Heart right ventricle (tissue), 16 donors: ENCODE data around the gene PPP1R27. TPM values are rescaled to one million over a fixed set of nuclear protein-coding genes. Genes with fewer than 3 reads are reported as not detected.

Source experiments
- ATAC-seq, 8 donors: fragments of 200-7000 bp; cut with Tn5 transposase; one replicate each; pipeline ENCODE4 v1.9.1; 2020; ENCODE audit warnings: mild to moderate bottlenecking in 8 of 8, moderate library complexity in 8 of 8, moderate number of reproducible peaks in 1 of 8
- DNase-seq, 2 donors: peaks; one replicate each; pipeline ENCODE4 v3.0.0-alpha.2; 2020
- H3K27ac ChIP-seq, 10 donors: fragments of 200-600 bp; sonication (generic) in 2 of 10; one replicate each; pipeline versions ENCODE4 v1.5.0 to v1.8.0; 2020 to 2022; ENCODE audit warnings: mild to moderate bottlenecking in 3 of 10
- H3K27me3 ChIP-seq, 7 donors: fragments of 200-600 bp; one replicate each; pipeline ENCODE4 v1.8.0; 2021 to 2022; ENCODE audit warnings: mild to moderate bottlenecking in 2 of 7
- H3K36me3 ChIP-seq, 9 donors: fragments of 200-600 bp; sonication (generic) in 1 of 9; one replicate each; pipeline versions ENCODE4 v1.5.0 to v1.8.0; 2020 to 2022; ENCODE audit warnings: mild to moderate bottlenecking in 2 of 9
- H3K4me1 ChIP-seq, 9 donors: fragments of 200-600 bp; sonication (generic) in 1 of 9; one replicate each; pipeline versions ENCODE4 v1.5.0 to v1.8.0; 2020 to 2022; ENCODE audit warnings: mild to moderate bottlenecking in 4 of 9
- H3K4me3 ChIP-seq, 10 donors: fragments of 200-600 bp; sonication (generic) in 2 of 10; one replicate each; pipeline versions ENCODE4 v1.5.0 to v1.8.0; 2020 to 2022; ENCODE audit warnings: mild to moderate bottlenecking in 7 of 10, moderate library complexity in 2 of 10
- H3K9me3 ChIP-seq, 11 donors: fragments of 200-600 bp in 10 of 11; sonication (generic) in 2 of 11; one replicate each; pipeline versions ENCODE4 v1.5.0 to v1.8.0; 2013 to 2022; ENCODE audit warnings: mild to moderate bottlenecking in 2 of 11, control low read depth in 1 of 11, moderate library complexity in 1 of 11
- WGBS, 2 donors: extraction: QIAGEN DNeasy Blood & Tissue Kit; methylation state at CpG; one replicate each; pipeline ENCODE4 v1.1.7; 2013; ENCODE audit warnings: inconsistent platforms in 1 of 2; 5-methylcytosine and 5-hydroxymethylcytosine counted together
- intact Hi-C, 10 donors: fragments of 100-400 bp; cut with DNase I; formaldehyde crosslinking; loops; one replicate each; pipeline versions ENCODE4 v1.11.1 to v1.14.2; 2022
- polyA plus RNA-seq, 2 donors: library from polyadenylated mRNA; stranded (reverse); fragments of 200-250 nt; gene quantifications; one replicate each; pipeline ENCODE4 v1.2.3, GENCODE V29; 2013
- total RNA-seq, 10 donors: library from RNA; stranded (reverse); fragmentation: NEBNext Ultra II Directional in 3 of 10; extraction: Animal tissue kit (Norgen Biotek cat#: 25700) in 3 of 10; gene quantifications; one replicate each; pipeline versions ENCODE4 v1.2.1 to v1.2.4, GENCODE V29; 2021 to 2023
- TF ChIP-seq, protein P1 (sequence below), 9 donors: fragments of 200-600 bp; sonication (generic) in 2 of 9; IDR thresholded peaks; one replicate each; pipeline versions ENCODE4 v1.5.0 to v1.8.0; 2021 to 2022; ENCODE audit warnings: antibody characterized with exemption in 9 of 9, mild to moderate bottlenecking in 5 of 9, moderate library complexity in 1 of 9
- donor health status: Arrhythmogenic right ventricular cardiomyopathy.
- donor health status: ischemic (EF 13 %, LVEDD 7.1; RV severe dilation, severe dysfunction).
- donor health status: healthy with polysubstance abuse.
- donor health status: DM: no; HTN: yes; CAD: no.
- donor health status: DM: no; HTN: no; CAD: no.
- donor health status: ischemic (EF 25% LVEDD 6.9; RV normal size, moderate dysfunction).
- donor health status: ischemic (EF 25% LVEDD 5.7; RV mildly dilated, moderate dysfunction).
- donor health status: healthy.
- donor health status: DM: yes; HTN: yes; CAD: no.
- donor health status: Ischemic cardiomyopathy.
- donor health status: ischemic (EF 35%, LVEDD 5.7; RV mildly dilated, moderate dysfunction).
- donor health status: nonischemic (EF 11% LVEDD 7.7; RV severe dilation, severe dysfunction).
- donor health status: DM: yes; HTN: yes; CAD: no.
- donor health status: PGD.
- donor health status: ischemic (EF 29% LVEDD 5.4; RV normal size, mild dysfunction).
- donor health status: nonischemic (EF 23%, LVEDD 6.1; RV moderate dilation, normal function).

Gene PPP1R27
- total and polyA plus RNA-seq, 12 donors: 0.14 to 0.31 TPM; not detected in 10

DNA sequence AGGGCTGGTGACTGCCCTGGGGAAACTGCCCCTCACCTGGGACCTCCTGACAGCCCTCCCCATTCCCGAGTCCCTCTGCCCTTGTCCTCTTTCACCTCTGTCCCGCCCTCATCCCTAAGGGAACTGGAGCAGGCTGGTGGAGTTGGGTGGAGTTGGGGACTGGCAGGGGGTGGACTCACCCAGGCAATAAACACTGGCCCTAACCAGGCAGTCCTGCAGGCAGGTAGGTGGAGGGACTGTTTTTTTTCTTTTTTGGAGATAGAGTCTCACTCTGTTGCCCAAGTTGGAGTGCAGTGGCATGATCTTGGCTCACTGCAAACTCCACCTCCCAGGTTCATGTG lies 19.2 kb downstream of the PPP1R27 start:
- Histone ChIP-seq H3K9me3 (no peaks in the 10 kb centered on the region), H3K4me1 (no peaks in the 10 kb centered on the region), H3K4me3 (no peak overlapping the region), H3K27me3 (peaks cover 0 to 27% (median 11%) of the 10 kb centered on the region in 7 donors), H3K36me3 (no peaks in the 10 kb centered on the region), H3K27ac (no peak overlapping the region)
- intact Hi-C loops: no loop called here
- no peak for DNase-seq
- WGBS, 2 donors: 63 to 75% methylated on average over 2 of the region's 2 CpGs
- ATAC-seq: no peak
- TF ChIP-seq, protein P1, sequence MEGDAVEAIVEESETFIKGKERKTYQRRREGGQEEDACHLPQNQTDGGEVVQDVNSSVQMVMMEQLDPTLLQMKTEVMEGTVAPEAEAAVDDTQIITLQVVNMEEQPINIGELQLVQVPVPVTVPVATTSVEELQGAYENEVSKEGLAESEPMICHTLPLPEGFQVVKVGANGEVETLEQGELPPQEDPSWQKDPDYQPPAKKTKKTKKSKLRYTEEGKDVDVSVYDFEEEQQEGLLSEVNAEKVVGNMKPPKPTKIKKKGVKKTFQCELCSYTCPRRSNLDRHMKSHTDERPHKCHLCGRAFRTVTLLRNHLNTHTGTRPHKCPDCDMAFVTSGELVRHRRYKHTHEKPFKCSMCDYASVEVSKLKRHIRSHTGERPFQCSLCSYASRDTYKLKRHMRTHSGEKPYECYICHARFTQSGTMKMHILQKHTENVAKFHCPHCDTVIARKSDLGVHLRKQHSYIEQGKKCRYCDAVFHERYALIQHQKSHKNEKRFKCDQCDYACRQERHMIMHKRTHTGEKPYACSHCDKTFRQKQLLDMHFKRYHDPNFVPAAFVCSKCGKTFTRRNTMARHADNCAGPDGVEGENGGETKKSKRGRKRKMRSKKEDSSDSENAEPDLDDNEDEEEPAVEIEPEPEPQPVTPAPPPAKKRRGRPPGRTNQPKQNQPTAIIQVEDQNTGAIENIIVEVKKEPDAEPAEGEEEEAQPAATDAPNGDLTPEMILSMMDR (IDR thresholded peaks at IDR 0.05): no peak

DNA sequence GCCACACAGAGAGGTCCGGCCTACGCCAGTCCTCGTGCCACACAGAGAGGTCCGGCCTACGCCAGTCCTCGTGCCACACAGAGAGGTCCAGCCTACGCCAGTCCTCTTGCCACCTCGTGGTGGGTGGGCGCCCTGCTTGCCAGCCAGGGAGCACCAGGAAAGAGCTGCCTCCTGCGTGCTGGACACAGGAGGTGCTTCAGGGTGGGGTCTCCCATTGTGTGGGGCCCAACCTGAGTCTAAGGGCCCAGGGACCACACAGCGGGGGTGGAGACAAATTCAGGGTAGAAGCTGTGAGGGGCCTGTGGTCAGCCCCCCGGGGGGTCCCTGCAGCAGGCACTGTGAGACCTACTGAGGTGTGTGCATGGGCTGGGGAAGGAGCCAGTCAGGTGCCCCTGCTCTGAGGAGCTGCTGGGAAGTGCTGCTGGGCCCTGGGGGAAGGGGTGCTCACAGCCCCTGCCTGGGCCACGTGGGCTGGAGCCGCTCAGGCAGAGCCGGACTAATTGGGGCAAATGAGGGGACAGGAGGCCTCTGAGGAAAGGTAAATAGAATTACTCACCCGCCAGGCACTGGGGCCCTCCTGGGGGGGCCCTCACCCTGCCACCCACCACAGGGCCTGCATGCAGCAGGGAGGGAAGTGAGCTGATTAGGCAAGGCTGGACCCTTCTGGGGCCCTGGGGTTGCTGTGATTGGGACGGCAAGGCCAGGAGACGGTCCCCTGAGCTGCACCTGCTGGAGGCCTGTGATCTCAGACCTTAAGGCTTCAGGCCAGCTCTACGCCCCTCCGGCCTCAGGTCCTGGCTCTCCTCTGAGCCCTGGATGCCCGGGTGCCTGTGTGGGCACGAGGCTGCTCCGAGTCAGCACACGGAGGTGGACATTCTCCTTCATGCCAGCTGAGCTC lies 19.9 kb downstream of the PPP1R27 start:
- TF ChIP-seq, protein P1 (IDR thresholded peaks at IDR 0.05): no peak
- H3K27me3 ChIP-seq: peaks cover 0 to 33% (median 16%) of the 10 kb centered on the region in 7 donors
- H3K9me3 ChIP-seq: no peaks in the 10 kb centered on the region
- H3K27ac ChIP-seq: no peak overlapping the region
- DNase-seq: no peak
- H3K36me3 ChIP-seq: no peaks in the 10 kb centered on the region
- no peak overlapping the region for H3K4me3 ChIP-seq
- ATAC-seq: no peak
- H3K4me1 ChIP-seq: no peaks in the 10 kb centered on the region
- intact Hi-C loops: no loop called here
- WGBS, 2 donors: 72 to 80% methylated on average over 19 to 23 of the region's 24 CpGs

DNA sequence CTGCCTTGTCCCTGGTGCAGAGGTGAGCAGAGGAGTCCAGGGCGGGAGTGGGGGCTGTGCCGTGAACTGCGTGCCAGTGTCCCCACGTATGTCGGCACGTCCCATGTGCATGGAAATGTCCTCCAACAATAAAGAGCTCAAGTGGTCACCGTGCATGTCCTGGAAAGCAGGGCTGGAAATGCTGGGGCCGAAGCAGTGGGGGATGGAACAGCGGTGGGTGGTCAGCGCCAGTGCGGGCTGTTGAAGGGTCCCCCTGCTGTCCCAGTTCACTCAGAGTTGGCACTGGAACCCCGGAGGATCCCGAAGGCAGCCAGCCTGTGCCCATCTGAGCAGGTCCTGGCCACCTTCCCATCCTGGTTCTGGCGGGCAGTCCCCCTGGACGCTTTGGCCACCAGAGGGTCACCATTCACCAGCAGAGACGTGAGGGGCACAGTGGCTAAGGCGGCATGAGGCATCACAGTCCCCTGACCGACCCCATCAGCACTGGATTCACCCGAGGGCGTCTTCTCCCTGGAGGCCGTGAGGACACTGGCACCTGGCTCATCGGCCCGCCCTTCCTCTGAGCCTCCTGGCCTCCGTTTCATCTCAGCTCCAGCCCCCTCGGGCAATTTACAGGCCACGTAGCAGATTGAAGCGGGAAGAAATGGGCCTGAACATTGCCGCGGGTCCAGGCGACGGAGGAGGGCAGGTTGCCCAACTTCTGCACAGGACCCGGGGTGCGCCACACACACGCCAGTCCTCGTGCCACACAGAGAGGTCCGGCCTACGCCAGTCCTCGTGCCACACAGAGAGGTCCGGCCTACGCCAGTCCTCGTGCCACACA lies 20.8 kb downstream of the PPP1R27 start:
- H3K4me3 ChIP-seq: no peak overlapping the region
- intact Hi-C loops: no loop called here
- 88 to 89% methylated on average over 37 to 40 of the region's 41 CpGs for WGBS, 2 donors
- no peaks in the 10 kb centered on the region for H3K36me3 ChIP-seq
- no peaks in the 10 kb centered on the region for H3K4me1 ChIP-seq
- ATAC-seq (no peak), DNase-seq (no peak)
- no peak overlapping the region for H3K27ac ChIP-seq
- H3K9me3 ChIP-seq: no peaks in the 10 kb centered on the region
- H3K27me3 ChIP-seq: peaks cover 0 to 36% (median 20%) of the 10 kb centered on the region in 7 donors
- TF ChIP-seq, protein P1 (IDR thresholded peaks at IDR 0.05): no peak

DNA sequence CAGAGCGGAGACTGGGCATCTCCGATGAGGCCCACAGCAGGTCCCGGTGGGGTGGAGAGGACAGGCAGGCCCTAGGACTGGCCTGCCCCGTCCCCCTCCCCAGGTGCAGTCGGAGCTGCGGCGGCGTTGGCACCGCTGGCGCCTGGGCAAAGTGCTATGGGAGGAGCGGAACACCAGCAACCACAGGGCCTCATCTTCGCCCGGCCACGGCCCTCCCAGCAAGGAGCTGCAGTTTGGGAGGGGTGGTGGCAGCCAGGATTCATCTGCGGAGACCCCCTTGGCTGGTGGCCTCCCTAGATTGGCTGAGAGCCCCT lies 21.5 kb downstream of the PPP1R27 start:
- no peak for ATAC-seq
- TF ChIP-seq, protein P1 (IDR thresholded peaks at IDR 0.05): no peak
- intact Hi-C loops: no loop called here
- H3K4me3 ChIP-seq: no peak overlapping the region
- H3K27ac ChIP-seq: no peak overlapping the region
- no peak for DNase-seq
- 90% methylated on average over 15 of the region's 15 CpGs for WGBS, 2 donors
- H3K9me3 ChIP-seq: no peaks in the 10 kb centered on the region
- H3K36me3 ChIP-seq: no peaks in the 10 kb centered on the region
- peaks cover 0 to 41% (median 20%) of the 10 kb centered on the region in 7 donors for H3K27me3 ChIP-seq
- no peaks in the 10 kb centered on the region for H3K4me1 ChIP-seq
